HepG2 (cell line): ENCODE data around the gene HELZ. TPM values are rescaled to one million over a fixed set of nuclear protein-coding genes. Genes with fewer than 3 reads are reported as not detected.

Source experiments
- ATAC-seq: fragments of 200-7000 bp; cut with Tn5 transposase; 3 replicates; pipeline ENCODE4 v1.9.1; 2020; ENCODE audit warnings: mild to moderate bottlenecking, moderate library complexity
- BruUV-seq: library from RNA; stranded (reverse); fragments of 400-500 nt; replicated peaks from 2 replicates; lab custom pipeline; 2021; lab: Mats Ljungman, UMichigan
- CTCF ChIA-PET: fragments of 300-600 bp; formaldehyde crosslinking; extraction: SDS; loops from one replicate; lab custom pipeline; 2021; ENCODE audit warnings: low total read pairs, inconsistent platforms, low intra/inter-chr PET ratio; lab: Yijun Ruan, JAX
- POLR2A ChIA-PET: fragments of 350-600 bp; sonication (Branson Sonifier 250); formaldehyde crosslinking; loops from one replicate; lab custom pipeline; 2020; ENCODE audit warnings: antibody characterized with exemption, inconsistent platforms; lab: Yijun Ruan, JAX
- DNase-seq: peaks from one replicate; pipeline ENCODE4 v3.0.0-alpha.2; 2015; ENCODE audit warnings: low spot score
- FAIRE-seq: peaks from 3 replicates; lab custom pipeline; 2011; peaks lifted over from hg19 to GRCh38; lab: Jason Lieb, UNC
- H2AFZ ChIP-seq: one replicate; pipeline ENCODE4 v1.6.1; 2011; ENCODE audit warnings: low read length, inconsistent platforms
- H3K27ac ChIP-seq: fragments of 300-600 bp; 3 replicates; pipeline ENCODE4 v1.8.0; 2011; ENCODE audit warnings: mixed run types, mild to moderate bottlenecking, mixed read lengths, low read length, inconsistent platforms; ENCODE audit not compliant: insufficient read depth; ENCODE audit errors: extremely low read length
- H3K27me3 ChIP-seq, 2 experiments: fragments of 200-600 bp in 1 of 2; 2 replicates in 1 of 2; 3 replicates in 1 of 2; pipeline versions ENCODE4 v1.6.0 to v1.8.0; 2011; ENCODE audit warnings: low read length in 2 of 2, mild to moderate bottlenecking in 2 of 2, moderate library complexity in 2 of 2, inconsistent platforms in 1 of 2; ENCODE audit not compliant: insufficient read depth in 2 of 2, control insufficient read depth in 1 of 2
- H3K36me3 ChIP-seq, 2 experiments: fragments of 200-600 bp in 1 of 2; replicated peaks in 1 of 2; 2 replicates in 1 of 2; 3 replicates in 1 of 2; pipeline versions ENCODE4 v1.5.1 to v1.8.0; 2011; ENCODE audit warnings: low read length in 2 of 2, inconsistent platforms in 1 of 2; ENCODE audit not compliant: insufficient read depth in 2 of 2, control insufficient read depth in 1 of 2
- H3K4me1 ChIP-seq: 2 replicates; pipeline ENCODE4 v1.5.1; 2012; ENCODE audit warnings: low read length, inconsistent platforms; ENCODE audit not compliant: insufficient read depth
- H3K4me2 ChIP-seq: 2 replicates; pipeline ENCODE4 v1.6.0; 2011; ENCODE audit warnings: low read depth, low read length, inconsistent platforms
- H3K4me3 ChIP-seq, 3 experiments: fragments of 200-600 bp in 1 of 3; sonication (generic), shearing (Covaris generic) in 1 of 3; replicated peaks in 1 of 3; 2 replicates each; pipeline ENCODE4 v1.5.1; 2011 to 2016; ENCODE audit warnings: low read length in 3 of 3, inconsistent platforms in 2 of 3, low read depth in 2 of 3, mild to moderate bottlenecking in 2 of 3, control low read depth in 1 of 3, mixed read lengths in 1 of 3; ENCODE audit not compliant: insufficient read depth in 1 of 3
- H3K79me2 ChIP-seq: one replicate; pipeline ENCODE4 v1.6.1; 2011; ENCODE audit warnings: low read length, inconsistent platforms; ENCODE audit not compliant: insufficient read depth
- H3K9ac ChIP-seq: 2 replicates; pipeline ENCODE4 v1.6.0; 2011; ENCODE audit warnings: mild to moderate bottlenecking, low read depth, low read length, inconsistent platforms; ENCODE audit not compliant: insufficient read depth
- H3K9me3 ChIP-seq: 2 replicates; pipeline ENCODE4 v1.5.1; 2012; ENCODE audit warnings: mild to moderate bottlenecking, low read length
- H4K20me1 ChIP-seq: 2 replicates; pipeline ENCODE4 v1.6.0; 2011; ENCODE audit warnings: inconsistent platforms, mild to moderate bottlenecking, low read length, moderate library complexity; ENCODE audit not compliant: insufficient read depth
- CTCF ChIP-seq: sonication (generic); formaldehyde crosslinking; IDR thresholded peaks from 2 replicates; pipeline ENCODE4 v1.5.0; 2020; ENCODE audit warnings: mild to moderate bottlenecking, missing genetic modification reagents, moderate library complexity
- STAG1 ChIP-seq: sonication (generic); formaldehyde crosslinking; IDR thresholded peaks from 2 replicates; pipeline ENCODE4 v1.4.0; 2020; ENCODE audit warnings: missing genetic modification reagents
- ZBTB42 ChIP-seq: sonication (generic); formaldehyde crosslinking; IDR thresholded peaks from 2 replicates; pipeline ENCODE4 v1.5.0; 2020; ENCODE audit warnings: mild to moderate bottlenecking, missing genetic modification reagents
- in situ Hi-C: cut with HindIII; loops from 2 replicates; pipeline ENCODE4 v1.10.0; 2017; ENCODE audit warnings: low pct_unique_long_range_greater_than_20kb; ENCODE audit not compliant: extremely low pct_ligation_motif_present
- intact Hi-C: fragments of 100-400 bp; cut with micrococcal nuclease; formaldehyde crosslinking; loops from one replicate; pipeline ENCODE4 v1.10.0; 2022; ENCODE audit not compliant: unreplicated experiment
- polyA plus RNA-seq, 8 experiments: library from polyadenylated mRNA; depleted of rRNA in 3 of 8; stranded (reverse) in 7 of 8; unstranded in 1 of 8; fragments of >200 nt; fragmentation: Illumina TruSeq in 4 of 8; extraction: Trizol in 4 of 8; gene quantifications; 2 replicates each; pipeline versions ENCODE4 v1.2.1 to v1.2.3, GENCODE V29; 2011 to 2016; ENCODE audit warnings: low read depth in 4 of 8, missing spikeins in 1 of 8, mixed read lengths in 1 of 8; ENCODE audit not compliant: insufficient read depth in 1 of 8
- total RNA-seq, 5 experiments: library from RNA; depleted of rRNA; stranded (reverse); fragments of >200 nt; fragmentation: Illumina TruSeq; extraction: Trizol; gene quantifications; 2 replicates each; pipeline ENCODE4 v1.2.3, GENCODE V29; 2016; ENCODE audit warnings: low read depth in 1 of 5

The HELZ gene
- total and polyA plus RNA-seq, 2 of the 13 experiments (the other 11 are each of a cell fraction or from before 2014, with no cell fraction given) = 35.3 to 52.4 TPM

GRCh38 chr17:67157732-67158639, 87.0 kb downstream of the HELZ start:
- H2AFZ ChIP-seq = no peak overlapping the region
- peak; percentile 27 for DNase-seq
- BruUV-seq = no TSS peak
- intact Hi-C loops = no loop called here
- H3K4me2 ChIP-seq = no peak overlapping the region
- no peaks in the 10 kb centered on the region for H3K27me3 ChIP-seq
- FAIRE-seq = no peak
- peaks cover 6% of the 10 kb centered on the region; the same call in 1 of the 2 replicates for H4K20me1 ChIP-seq
- in situ Hi-C loops = no loop called here
- H3K27ac ChIP-seq = no peak overlapping the region
- no peaks in the 10 kb centered on the region for H3K79me2 ChIP-seq
- no peak for TF ChIP-seq ZBTB42
- peak; percentile 53 for TF ChIP-seq STAG1 (CRISPR knock-in tag)
- TF ChIP-seq CTCF (CRISPR knock-in tag) = peak; percentile 61
- POLR2A ChIA-PET = no interaction called here
- H3K4me3 ChIP-seq = no peak overlapping the region
- no peaks in the 10 kb centered on the region for H3K4me1 ChIP-seq
- no peak overlapping the region for H3K9ac ChIP-seq
- CTCF ChIA-PET = no interaction called here
- H3K9me3 ChIP-seq = no peaks in the 10 kb centered on the region
- H3K36me3 ChIP-seq = peaks cover 16 to 51% of the 10 kb centered on the region in 2 experiments
- peak; percentile 66 for ATAC-seq
